Central memory CD4-positive, alpha-beta T cell (primary cell): Measurements from ENCODE around the gene TP53INP2.
"Not testable (repeated sequence)": the region's sequence is repeated elsewhere in the genome, so short reads cannot be mapped to it uniquely, and the experiment has no call there.

Source experiments
- DNase-seq: peaks from one replicate; pipeline ENCODE4 v3.0.0; 2022

The TP53INP2 gene

DNA sequence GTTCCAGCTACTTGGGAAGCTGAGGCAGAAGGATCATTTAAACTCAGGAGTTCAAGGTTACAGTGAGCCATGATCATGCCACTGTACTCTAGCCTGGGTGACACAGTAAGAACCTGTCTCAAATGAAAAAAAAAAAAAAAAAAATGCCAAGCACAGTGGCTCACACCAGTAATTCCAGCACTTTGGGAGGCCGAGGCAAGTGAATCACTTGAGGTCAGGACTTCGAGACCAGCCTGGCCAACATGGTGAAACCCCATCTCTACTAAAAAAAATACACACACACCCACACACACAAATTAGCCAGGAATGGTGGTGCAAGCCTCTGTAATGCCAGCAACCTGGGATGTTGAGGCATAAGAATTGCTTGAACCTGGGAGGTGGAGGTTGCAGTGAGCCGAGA lies 18.4 kb downstream of the TP53INP2 start:
- not testable (repeated sequence) for DNase-seq

DNA sequence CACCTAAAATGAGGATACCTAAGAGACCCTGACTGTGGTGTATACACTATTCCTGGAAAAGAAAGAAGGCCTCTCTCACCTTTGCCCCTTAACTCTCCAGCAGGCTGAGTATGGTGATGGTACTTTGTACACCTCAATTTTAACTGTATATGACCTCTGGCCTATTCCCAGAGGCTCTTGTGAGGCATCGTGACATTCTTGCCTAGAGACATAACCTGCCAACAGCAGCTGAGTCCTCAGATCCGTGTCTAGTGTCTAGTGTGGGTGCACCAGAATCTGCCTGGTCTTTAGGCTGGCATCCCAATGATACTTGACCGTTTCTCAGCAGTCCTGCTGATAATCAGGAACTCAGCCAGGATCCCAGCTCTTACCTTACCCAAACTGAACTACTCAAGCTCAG lies 20.0 kb downstream of the TP53INP2 start:
- DNase-seq, result no peak

GRCh38 chr20:34729416-34729815 lies 25.3 kb downstream of the TP53INP2 start:
- no peak for DNase-seq

GRCh38 chr20:34732523-34732922 lies 28.4 kb downstream of the TP53INP2 start:
- DNase-seq, result no peak

GRCh38 chr20:34736106-34736735 lies 32.1 kb downstream of the TP53INP2 start:
- no peak for DNase-seq

- no peak for DNase-seq
Measured at GRCh38 chr20:34743039-34743438, 38.9 kb downstream of the TP53INP2 start.

DNA sequence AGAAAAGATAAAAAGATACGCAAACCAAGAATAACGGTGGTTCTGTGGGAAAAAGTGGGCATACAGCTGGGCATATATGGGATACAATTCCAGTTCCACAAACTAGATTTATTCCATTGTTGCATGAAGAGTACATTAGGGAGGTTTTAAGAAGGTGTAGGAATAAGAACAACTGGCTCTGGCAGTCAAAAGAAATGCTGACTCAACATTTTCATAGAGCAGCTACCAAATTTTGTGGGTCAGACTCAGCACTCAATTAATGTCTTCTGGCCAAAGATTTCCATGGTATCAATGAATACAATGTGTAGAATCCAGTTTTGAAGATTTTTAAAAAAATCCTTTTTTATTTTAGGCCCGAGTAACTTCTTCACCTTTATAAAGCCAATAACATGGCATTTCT lies 40.2 kb downstream of the TP53INP2 start:
- DNase-seq, result no peak

GRCh38 chr20:34744847-34745246 lies 40.7 kb downstream of the TP53INP2 start:
- no peak for DNase-seq

- no peak for DNase-seq
Measured at GRCh38 chr20:34746674-34747073, 42.5 kb downstream of the TP53INP2 start.

DNA sequence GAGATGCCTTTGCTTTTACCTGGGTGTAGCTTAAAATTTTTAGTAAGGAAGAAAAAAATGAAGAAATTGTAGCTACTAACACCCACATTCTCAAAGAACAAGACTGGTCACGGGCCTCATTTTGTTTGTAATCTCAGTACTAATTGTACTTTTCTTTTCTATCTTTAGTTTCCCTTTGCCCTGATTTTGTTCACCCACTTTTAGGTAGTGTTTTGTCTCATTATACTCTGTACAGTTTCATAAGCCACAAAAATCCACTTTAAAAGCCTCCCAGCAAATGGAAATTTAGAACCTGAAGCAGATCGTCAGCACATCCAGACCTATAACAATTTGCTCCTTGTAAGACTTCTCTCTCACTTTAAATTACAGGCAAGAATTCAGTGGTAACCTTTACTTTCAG lies 43.3 kb downstream of the TP53INP2 start:
- DNase-seq, result no peak

- no peak for DNase-seq
Measured at GRCh38 chr20:34748709-34749108, 44.6 kb downstream of the TP53INP2 start.

- no peak for DNase-seq
Measured at GRCh38 chr20:34750484-34750883, 46.3 kb downstream of the TP53INP2 start.

GRCh38 chr20:34751453-34751852 lies 47.3 kb downstream of the TP53INP2 start:
- no peak for DNase-seq

DNA sequence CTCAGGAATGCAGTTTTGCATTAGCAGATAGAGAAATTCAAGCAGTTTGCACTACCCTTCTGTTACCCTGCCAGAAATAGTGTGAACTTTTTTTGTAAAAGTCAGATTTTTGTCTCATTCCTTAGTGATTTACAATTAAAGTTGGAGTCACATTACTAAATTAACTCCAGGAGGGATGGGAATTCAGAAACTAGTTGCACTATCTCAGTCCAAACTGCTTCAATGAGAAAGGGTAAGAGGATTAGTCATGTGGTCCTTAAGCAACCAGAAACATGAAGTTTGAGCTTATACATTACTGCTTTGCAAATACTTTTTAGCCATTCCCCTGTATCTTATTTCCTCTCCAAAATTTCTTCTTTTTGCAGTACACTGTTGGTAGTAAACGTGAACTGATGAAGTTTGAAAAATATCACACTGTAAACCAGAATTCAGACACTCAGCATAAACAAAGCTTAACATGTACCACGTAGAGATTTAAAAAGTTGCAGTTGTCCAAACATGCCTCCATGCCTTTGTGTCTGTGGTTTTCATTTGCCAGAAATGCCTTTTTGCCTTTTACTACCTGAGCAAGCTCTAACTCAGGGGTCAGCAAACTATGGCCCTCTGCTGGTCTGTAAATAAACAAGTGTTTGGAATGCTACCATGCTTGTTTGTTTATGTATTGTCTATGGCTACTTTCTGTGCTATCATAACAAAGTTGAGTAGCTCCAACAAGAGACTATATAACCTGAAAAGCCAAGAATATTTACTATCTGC lies 49.7 kb downstream of the TP53INP2 start:
- DNase-seq, result no peak

DNA sequence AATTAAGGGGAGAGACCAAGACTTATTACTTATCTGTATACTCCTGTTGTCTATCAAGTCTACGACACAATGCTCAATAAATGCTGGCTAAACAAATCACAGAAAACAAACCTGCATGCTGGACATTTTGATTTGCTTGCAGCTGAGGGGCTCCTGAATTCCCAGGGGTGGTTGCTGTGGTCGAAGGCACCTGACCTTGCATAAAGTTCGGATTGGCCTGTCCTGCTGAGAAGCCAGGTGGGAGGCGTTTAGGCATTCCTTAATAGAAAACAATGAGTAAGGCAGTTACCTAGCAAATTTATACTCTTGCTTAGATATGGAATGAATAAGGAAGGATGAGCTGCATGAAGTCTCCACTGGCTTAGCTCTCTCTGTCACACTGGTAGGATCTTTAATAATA lies 50.5 kb downstream of the TP53INP2 start:
- DNase-seq, result no peak

- DNase-seq, result no peak
Measured at GRCh38 chr20:34755367-34755766, 51.2 kb downstream of the TP53INP2 start.

GRCh38 chr20:34762031-34762555 lies 57.9 kb downstream of the TP53INP2 start:
- DNase-seq, result no peak
